Progenitor cell of endocrine pancreas (in vitro differentiated cells): ENCODE results near the gene PCGF3. TPM values are rescaled to one million over a fixed set of nuclear protein-coding genes. Genes with fewer than 3 reads are reported as not detected.
A peak's percentile ranks its signal among the peaks of the same experiment; 100 is the strongest.

Experiments
- DNase-seq: peaks from one replicate; pipeline ENCODE4 v3.0.0; 2021; ENCODE audit warnings: low spot score; ENCODE audit not compliant: unreplicated experiment
- H3K27ac Mint-ChIP-seq: 2 replicates; pipeline ENCODE4 v1.8.0; 2021; ENCODE audit warnings: mild to moderate bottlenecking, moderate library complexity, mixed read lengths
- H3K27me3 Mint-ChIP-seq: 2 replicates; pipeline ENCODE4 v1.8.0; 2021; ENCODE audit warnings: mixed read lengths
- H3K36me3 Mint-ChIP-seq: 2 replicates; pipeline ENCODE4 v1.8.0; 2022; ENCODE audit warnings: mixed read lengths; ENCODE audit not compliant: insufficient read depth
- H3K4me1 Mint-ChIP-seq: 2 replicates; pipeline ENCODE4 v1.8.0; 2021; ENCODE audit warnings: low read depth, mixed read lengths
- H3K4me3 Mint-ChIP-seq: 2 replicates; pipeline ENCODE4 v1.8.0; 2021; ENCODE audit warnings: low read depth, mild to moderate bottlenecking, moderate library complexity, mixed read lengths
- H3K9me3 Mint-ChIP-seq: 2 replicates; pipeline ENCODE4 v1.8.0; 2021; ENCODE audit warnings: low read depth, mixed read lengths
- CTCF ChIP-seq: fragments of 200-600 bp; sonication (generic); IDR thresholded peaks from one replicate; pipeline ENCODE4 v1.5.0; 2021; ENCODE audit warnings: antibody characterized with exemption, mild to moderate bottlenecking; ENCODE audit not compliant: unreplicated experiment
- total RNA-seq: library from RNA; stranded (reverse); gene quantifications from 2 replicates; pipeline ENCODE4 v1.2.1, GENCODE V29; 2021

Gene PCGF3
- total RNA-seq, 1 donor from 2014 or later = 79.8 TPM

DNA sequence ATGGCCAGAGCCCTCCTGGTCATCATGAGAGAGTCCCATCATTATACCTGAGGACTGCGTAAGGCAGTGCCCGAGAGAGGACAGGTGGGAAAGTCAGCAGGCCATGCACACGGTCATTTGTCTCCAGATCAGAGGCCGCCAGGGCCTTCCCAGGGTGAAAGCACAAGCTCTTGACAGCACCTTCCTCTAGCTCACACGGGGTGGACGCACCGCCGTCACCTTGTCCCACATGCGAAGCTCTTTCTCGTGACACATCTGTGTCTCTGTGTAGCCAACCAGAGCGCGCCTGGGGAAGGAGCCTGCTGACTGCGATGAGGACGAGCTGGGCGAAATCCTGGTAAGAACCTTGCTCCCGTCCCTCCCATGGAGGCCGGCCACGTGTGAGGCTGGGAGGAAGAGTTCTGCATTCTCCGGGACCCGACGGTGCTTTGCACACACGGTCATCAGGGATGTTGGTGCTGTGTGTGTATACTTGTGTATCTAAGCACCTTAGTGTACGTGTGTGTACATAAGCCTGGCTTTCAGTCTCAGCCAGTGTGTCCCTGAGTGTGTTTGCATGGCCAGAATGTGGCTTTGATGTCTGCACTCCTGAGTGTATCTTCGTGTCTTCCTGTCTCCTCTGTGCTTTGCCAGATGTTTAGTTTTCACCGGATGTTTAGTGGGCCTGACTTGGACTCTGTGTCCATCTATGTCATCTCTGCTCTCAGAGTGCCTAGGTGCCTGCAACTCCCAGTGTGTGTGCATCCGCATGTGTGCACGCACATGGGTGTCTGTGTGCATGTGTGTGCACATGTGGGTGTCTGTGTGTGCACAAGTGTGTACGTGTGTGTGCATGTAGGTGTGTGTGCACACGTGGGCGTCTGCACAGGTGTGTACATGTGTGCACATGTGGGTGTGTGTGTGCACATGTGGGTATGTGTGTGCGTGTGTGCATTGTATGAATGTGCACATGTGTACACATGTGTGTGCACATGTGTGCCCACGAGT lies 46.7 kb upstream of the PCGF3 start:
- H3K4me3 Mint-ChIP-seq = no peak overlapping the region
- peak overlapping the region; percentile 20 for H3K27ac Mint-ChIP-seq
- H3K27me3 Mint-ChIP-seq = no peaks in the 10 kb centered on the region
- peaks cover 7% of the 10 kb centered on the region for H3K36me3 Mint-ChIP-seq
- no peaks in the 10 kb centered on the region for H3K9me3 Mint-ChIP-seq
- no peak for TF ChIP-seq CTCF
- H3K4me1 Mint-ChIP-seq = no peaks in the 10 kb centered on the region
- no peak for DNase-seq

DNA sequence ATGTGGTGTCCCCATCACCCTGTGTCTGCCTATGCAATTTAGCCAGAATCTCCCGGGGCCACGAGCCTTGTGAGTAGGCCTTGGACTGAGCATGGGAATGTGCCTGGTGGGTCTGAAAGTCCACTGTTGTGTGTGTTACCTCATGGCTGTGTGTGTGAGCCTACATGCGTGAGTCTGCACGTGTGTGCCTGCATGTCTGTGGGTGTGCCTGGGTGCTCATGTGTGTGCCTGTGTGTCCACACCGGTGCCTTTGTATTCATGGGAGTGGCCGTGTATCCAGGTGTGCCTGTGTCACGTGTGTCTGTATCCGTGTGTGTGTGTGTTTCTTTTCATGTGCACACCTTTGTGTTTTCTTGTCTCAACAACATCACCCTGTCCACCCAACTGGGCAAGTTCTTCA lies 45.8 kb upstream of the PCGF3 start:
- no peak for TF ChIP-seq CTCF
- H3K36me3 Mint-ChIP-seq = peaks cover 7% of the 10 kb centered on the region
- no peaks in the 10 kb centered on the region for H3K9me3 Mint-ChIP-seq
- no peak overlapping the region for H3K4me3 Mint-ChIP-seq
- H3K27ac Mint-ChIP-seq = no peak overlapping the region
- H3K4me1 Mint-ChIP-seq = no peaks in the 10 kb centered on the region
- no peaks in the 10 kb centered on the region for H3K27me3 Mint-ChIP-seq
- DNase-seq = no peak

- no peak overlapping the region for H3K4me3 Mint-ChIP-seq
- H3K4me1 Mint-ChIP-seq = no peaks in the 10 kb centered on the region
- H3K27ac Mint-ChIP-seq = no peak overlapping the region
- peaks cover 7% of the 10 kb centered on the region for H3K36me3 Mint-ChIP-seq
- DNase-seq = no peak
- TF ChIP-seq CTCF = no peak
- H3K27me3 Mint-ChIP-seq = no peaks in the 10 kb centered on the region
- no peaks in the 10 kb centered on the region for H3K9me3 Mint-ChIP-seq
These were observed 45.2 kb upstream of the PCGF3 start for GRCh38 chr4:660401-660800.

- H3K36me3 Mint-ChIP-seq = peaks cover 7% of the 10 kb centered on the region
- H3K4me3 Mint-ChIP-seq = no peak overlapping the region
- H3K9me3 Mint-ChIP-seq = no peaks in the 10 kb centered on the region
- no peak overlapping the region for H3K27ac Mint-ChIP-seq
- no peaks in the 10 kb centered on the region for H3K4me1 Mint-ChIP-seq
- no peak for TF ChIP-seq CTCF
- no peak for DNase-seq
- H3K27me3 Mint-ChIP-seq = no peaks in the 10 kb centered on the region
These were observed 44.4 kb upstream of the PCGF3 start for GRCh38 chr4:661231-661630.

GRCh38 chr4:661881-662761 lies 43.5 kb upstream of the PCGF3 start:
- Mint-ChIP-seq H3K9me3 (no peaks in the 10 kb centered on the region), H3K4me3 (peak overlapping the region; percentile 70), H3K27me3 (no peaks in the 10 kb centered on the region), H3K4me1 (no peaks in the 10 kb centered on the region), H3K27ac (no peak overlapping the region), H3K36me3 (peaks cover 7% of the 10 kb centered on the region)
- DNase-seq = no peak
- no peak for TF ChIP-seq CTCF
